Small intestine (tissue), 7 donors: ENCODE results near the gene NBEAL1. TPM values are rescaled to one million over a fixed set of nuclear protein-coding genes. Genes with fewer than 3 reads are reported as not detected.
A peak's percentile ranks its signal among the peaks of the same experiment; 100 is the strongest.
"Not testable (repeated sequence)": the region's sequence is repeated elsewhere in the genome, so short reads cannot be mapped to it uniquely, and the experiment has no call there.

Source experiments
- DNase-seq, 2 donors: peaks; one replicate each; pipeline versions ENCODE4 v3.0.0 to v3.0.0-alpha.2; 2013
- FAIRE-seq: peaks from 2 replicates; lab custom pipeline; 2012; peaks lifted over from hg19 to GRCh38; lab: Jason Lieb, UNC
- H3K27ac ChIP-seq, 3 donors: one replicate each; pipeline ENCODE4 v1.5.1; 2013; ENCODE audit warnings: low read length in 2 of 3, mild to moderate bottlenecking in 2 of 3, control low read depth in 1 of 3, inconsistent platforms in 1 of 3, low read depth in 1 of 3, moderate library complexity in 1 of 3
- H3K27me3 ChIP-seq, 3 donors: one replicate each; pipeline ENCODE4 v1.6.1; 2013; ENCODE audit warnings: low read length in 3 of 3, inconsistent platforms in 1 of 3; ENCODE audit not compliant: control insufficient read depth in 3 of 3, insufficient read depth in 3 of 3
- H3K36me3 ChIP-seq, 3 donors: one replicate each; pipeline ENCODE4 v1.6.1; 2013; ENCODE audit warnings: low read length in 3 of 3, inconsistent platforms in 1 of 3, low read depth in 1 of 3, mild to moderate bottlenecking in 1 of 3, moderate library complexity in 1 of 3; ENCODE audit not compliant: control insufficient read depth in 3 of 3, insufficient read depth in 2 of 3
- H3K4me1 ChIP-seq, 3 donors: one replicate each; pipeline ENCODE4 v1.6.1; 2013; ENCODE audit warnings: low read length in 2 of 3, inconsistent platforms in 1 of 3, low read depth in 1 of 3, mild to moderate bottlenecking in 1 of 3, moderate library complexity in 1 of 3; ENCODE audit not compliant: control insufficient read depth in 3 of 3, insufficient read depth in 2 of 3
- H3K4me3 ChIP-seq, 3 donors: one replicate each; pipeline ENCODE4 v1.5.1; 2013; ENCODE audit warnings: low read length in 3 of 3, control low read depth in 1 of 3, inconsistent platforms in 1 of 3, low read depth in 1 of 3, mild to moderate bottlenecking in 1 of 3, moderate library complexity in 1 of 3
- H3K9me3 ChIP-seq, 2 donors: one replicate each; pipeline ENCODE4 v1.6.1; 2013; ENCODE audit warnings: low read depth in 1 of 2, low read length in 1 of 2; ENCODE audit not compliant: control insufficient read depth in 2 of 2, insufficient read depth in 1 of 2
- WGBS, 3 donors: extraction: QIAGEN DNeasy Blood & Tissue Kit; methylation state at CpG; one replicate each; pipeline ENCODE4 v1.1.7; 2013; 5-methylcytosine and 5-hydroxymethylcytosine counted together
- polyA plus RNA-seq, 4 donors: library from polyadenylated mRNA; stranded (reverse) in 3 of 4; unstranded in 1 of 4; fragments of 200-250 nt in 3 of 4; fragments of 120-200 nt in 1 of 4; gene quantifications; one replicate each; pipeline versions ENCODE4 v1.2.1 to v1.2.3, GENCODE V29; 2013
- donor health status: healthy with polysubstance abuse.
- donor health status: control.
- donor health status: control.
- donor health status: Bipolar disorder and iron deficiency.
- donor health status: healthy.

NBEAL1 gene
- polyA plus RNA-seq, 4 donors: 6.5 to 12.7 (median 11.8) TPM

GRCh38 chr2:203225423-203226039, 210.9 kb downstream of the NBEAL1 start:
- Histone ChIP-seq H3K4me3 (no peak overlapping the region), H3K27ac (no peak overlapping the region), H3K36me3 (peaks cover 0 to 5% (median 2%) of the 10 kb centered on the region in 3 donors), H3K9me3 (peaks cover 0 to 7% of the 10 kb centered on the region in 2 donors), H3K4me1 (no peaks in the 10 kb centered on the region), H3K27me3 (no peaks in the 10 kb centered on the region)
- DNase-seq: peak; percentile 23 to 24
- no peak for FAIRE-seq
- 94 to 99% (median 95%) methylated on average over 2 of the region's 2 CpGs for WGBS, 3 donors

- not testable (repeated sequence) for H3K27me3 ChIP-seq, H3K4me3 ChIP-seq, H3K36me3 ChIP-seq, H3K27ac ChIP-seq, DNase-seq, H3K4me1 ChIP-seq, FAIRE-seq, H3K9me3 ChIP-seq
- WGBS, 3 donors: 83 to 91% (median 90%) methylated on average over 2 of the region's 2 CpGs
Measured at GRCh38 chr2:203229674-203230073, 215.0 kb downstream of the NBEAL1 start.

- WGBS, 3 donors: 87 to 89% (median 89%) methylated on average over 16 of the region's 16 CpGs
- no peak for DNase-seq
- Histone ChIP-seq H3K36me3 (peaks cover 0 to 5% (median 4%) of the 10 kb centered on the region in 3 donors), H3K27ac (no peak overlapping the region), H3K4me1 (peaks cover 2 to 8% (median 8%) of the 10 kb centered on the region in 3 donors), H3K4me3 (peak overlapping the region in 2 of 3 donors; percentile 92 to 96), H3K9me3 (no peaks in the 10 kb centered on the region), H3K27me3 (no peaks in the 10 kb centered on the region)
- FAIRE-seq: no peak
Measured at GRCh38 chr2:203237346-203238238, 222.9 kb downstream of the NBEAL1 start.

- FAIRE-seq: no peak
- DNase-seq: no peak
- Histone ChIP-seq H3K4me1 (peaks cover 2 to 8% (median 8%) of the 10 kb centered on the region in 3 donors), H3K36me3 (peaks cover 0 to 10% (median 4%) of the 10 kb centered on the region in 3 donors), H3K9me3 (no peaks in the 10 kb centered on the region), H3K4me3 (peak overlapping the region; percentile 28 to 96 (median 92)), H3K27ac (peak overlapping the region in 2 of 3 donors; percentile 94 to 99), H3K27me3 (no peaks in the 10 kb centered on the region)
- 19 to 22% (median 21%) methylated on average over 21 to 22 of the region's 22 CpGs for WGBS, 3 donors
Measured at GRCh38 chr2:203238292-203238703, 223.6 kb downstream of the NBEAL1 start.

GRCh38 chr2:203238704-203239526, 224.2 kb downstream of the NBEAL1 start, which contains the start of gene CYP20A1:
Gene CYP20A1, plus strand, starts transcription at chr2:203239018. Its CDS starts 45 bp downstream, at chr2:203239063.
- H3K4me1 ChIP-seq: peaks cover 2 to 8% (median 8%) of the 10 kb centered on the region in 3 donors
- H3K36me3 ChIP-seq: peaks cover 0 to 15% (median 4%) of the 10 kb centered on the region in 3 donors
- DNase-seq (peak; percentile 96 to 98), FAIRE-seq (no peak)
- WGBS, 3 donors: 0 to 1% (median 0%) methylated on average over 73 to 80 of the region's 80 CpGs
- peak within 1 kb of the TSS; percentile 94 to 99 (median 97) for H3K27ac ChIP-seq
- peak within 1 kb of the TSS; percentile 88 to 96 (median 92) for H3K4me3 ChIP-seq
- H3K9me3 ChIP-seq: no peaks in the 10 kb centered on the region
- H3K27me3 ChIP-seq: no peaks in the 10 kb centered on the region

- peak overlapping the region in 1 of 3 donors; percentile 92 for H3K4me3 ChIP-seq
- WGBS, 3 donors: 82 to 85% (median 83%) methylated on average over 5 of the region's 5 CpGs
- no peak for FAIRE-seq
Measured at GRCh38 chr2:203240491-203240890, 225.8 kb downstream of the NBEAL1 start.

GRCh38 chr2:203242518-203242917, 227.8 kb downstream of the NBEAL1 start:
- Histone ChIP-seq H3K9me3 (no peaks in the 10 kb centered on the region), H3K4me3 (no peak overlapping the region), H3K27ac (no peak overlapping the region), H3K27me3 (no peaks in the 10 kb centered on the region), H3K4me1 (peaks cover 2 to 8% (median 8%) of the 10 kb centered on the region in 3 donors), H3K36me3 (peaks cover 0 to 25% (median 4%) of the 10 kb centered on the region in 3 donors)
- DNase-seq: no peak
- no peak for FAIRE-seq
- 97 to 98% (median 98%) methylated on average over 6 of the region's 6 CpGs for WGBS, 3 donors

More at GRCh38 chr2:203240491-203240890, 225.8 kb downstream of the NBEAL1 start:
- no peaks in the 10 kb centered on the region for H3K9me3 ChIP-seq
- peaks cover 0 to 20% (median 4%) of the 10 kb centered on the region in 3 donors for H3K36me3 ChIP-seq
- no peaks in the 10 kb centered on the region for H3K27me3 ChIP-seq
- DNase-seq: no peak
- H3K27ac ChIP-seq: no peak overlapping the region
- H3K4me1 ChIP-seq: peaks cover 2 to 8% (median 8%) of the 10 kb centered on the region in 3 donors
